ENCODE results near the gene NAMPT.

Gene NAMPT

GRCh38 chr7:106257752-106258151 lies 27.0 kb downstream of the NAMPT start:
- no peak for DNase-seq (ENCODE audit: low read depth)
- H3K4me3 ChIP-seq (ENCODE audit: low read depth, low read length) = no peak overlapping the region
- no peak for TF ChIP-seq CTCF (IDR thresholded peaks at IDR 0.05; ENCODE audit: control insufficient read depth, extremely low read depth, insufficient read depth)

GRCh38 chr7:106256144-106256543 lies 28.6 kb downstream of the NAMPT start:
- no peak for DNase-seq (ENCODE audit: low read depth)
- H3K4me3 ChIP-seq (ENCODE audit: low read depth, low read length) = no peak overlapping the region
- TF ChIP-seq CTCF (IDR thresholded peaks at IDR 0.05; ENCODE audit: control insufficient read depth, extremely low read depth, insufficient read depth) = no peak

GRCh38 chr7:106255246-106255645 lies 29.5 kb downstream of the NAMPT start:
- H3K4me3 ChIP-seq (ENCODE audit: low read depth, low read length) = no peak overlapping the region
- DNase-seq (ENCODE audit: low read depth) = no peak
- TF ChIP-seq CTCF (IDR thresholded peaks at IDR 0.05; ENCODE audit: control insufficient read depth, extremely low read depth, insufficient read depth) = no peak

- no peak for TF ChIP-seq CTCF (IDR thresholded peaks at IDR 0.05; ENCODE audit: control insufficient read depth, extremely low read depth, insufficient read depth)
- DNase-seq (ENCODE audit: low read depth) = no peak
Observed at GRCh38 chr7:106254525-106255116, 30.2 kb downstream of the NAMPT start.

GRCh38 chr7:106252568-106252967 lies 32.2 kb downstream of the NAMPT start:
- no peak overlapping the region for H3K4me3 ChIP-seq (ENCODE audit: low read depth, low read length)
- no peak for DNase-seq (ENCODE audit: low read depth)
- no peak for TF ChIP-seq CTCF (IDR thresholded peaks at IDR 0.05; ENCODE audit: control insufficient read depth, extremely low read depth, insufficient read depth)

More at GRCh38 chr7:106254525-106255116, 30.2 kb downstream of the NAMPT start:
- no peak overlapping the region for H3K4me3 ChIP-seq (ENCODE audit: low read depth, low read length)

GRCh38 chr7:106249488-106249887 lies 35.3 kb downstream of the NAMPT start:
- TF ChIP-seq CTCF (IDR thresholded peaks at IDR 0.05; ENCODE audit: control insufficient read depth, extremely low read depth, insufficient read depth) = no peak
- no peak overlapping the region for H3K4me3 ChIP-seq (ENCODE audit: low read depth, low read length)
- DNase-seq (ENCODE audit: low read depth) = no peak

- no peak for TF ChIP-seq CTCF (IDR thresholded peaks at IDR 0.05; ENCODE audit: control insufficient read depth, extremely low read depth, insufficient read depth)
- no peak for DNase-seq (ENCODE audit: low read depth)
- H3K4me3 ChIP-seq (ENCODE audit: low read depth, low read length) = no peak overlapping the region
Observed at GRCh38 chr7:106248600-106248999, 36.2 kb downstream of the NAMPT start.

All from LNCaP clone FGC (cell line).